ENCODE results near the gene CDH18. TPM values are rescaled to one million over a fixed set of nuclear protein-coding genes. Genes with fewer than 3 reads are reported as not detected.
A peak's percentile ranks its signal among the peaks of the same experiment; 100 is the strongest.

CDH18 gene
- total and polyA plus RNA-seq, 2 of the 4 experiments (the other 2 are of a cell fraction) = 0.24 to 1.1 TPM

GRCh38 chr5:19928562-19929421 is 59.2 kb downstream of the CDH18 start:
- no peaks in the 10 kb centered on the region for H3K79me1 ChIP-seq (ENCODE audit: low read depth in 1 of 2, low read length in 2 of 2)
- intact Hi-C loops (cut with micrococcal nuclease) = loop anchor here (5.0 kb wide), 2 partner anchors 36 to 76 kb away; no protein-coding TSS in a partner anchor
- H3K27me3 ChIP-seq (ENCODE audit: control insufficient read depth, insufficient read depth, low read length) = no peaks in the 10 kb centered on the region
- no peak for TF ChIP-seq MAZ (IDR thresholded peaks at IDR 0.05; ENCODE audit: borderline replicate concordance, low read depth, low read length)
- 0 out of 2 replicates have a peak, but pooled peaks have one; percentile 33 for TF ChIP-seq CEBPB (IDR thresholded peaks at IDR 0.05; ENCODE audit: low read depth, low read length)
- no peak for TF ChIP-seq ELK1 (IDR thresholded peaks at IDR 0.05; ENCODE audit: borderline replicate concordance, low read depth, low read length)
- TF ChIP-seq USF2 (IDR thresholded peaks at IDR 0.05; ENCODE audit: low read depth, low read length) = no peak
- peak; percentile 100 for TF ChIP-seq FOS (IDR thresholded peaks at IDR 0.05; ENCODE audit: low read depth, low read length)
- TF ChIP-seq SMC3 (IDR thresholded peaks at IDR 0.05; ENCODE audit: low read depth, low read length) = no peak
- no peak for TF ChIP-seq CHD1 (IDR thresholded peaks at IDR 0.05; ENCODE audit: low read depth, low read length)
- TF ChIP-seq BHLHE40 (IDR thresholded peaks at IDR 0.05; ENCODE audit: low read depth, low read length) = peak; percentile 71; the same call in 1 of the 2 replicates
- TF ChIP-seq RCOR1 (IDR thresholded peaks at IDR 0.05; ENCODE audit: insufficient replicate concordance, low read length) = no peak
- TF ChIP-seq NFE2L2 (IDR thresholded peaks at IDR 0.05; ENCODE audit: low read depth, low read length) = peak; percentile 68
- no peak for TF ChIP-seq MXI1 (IDR thresholded peaks at IDR 0.05; ENCODE audit: borderline replicate concordance, low read depth, low read length)
- TF ChIP-seq MAFK (IDR thresholded peaks at IDR 0.05; ENCODE audit: low read depth, low read length) = 0 out of 2 replicates have a peak, but pooled peaks have one; percentile 11
- TF ChIP-seq RFX5 (IDR thresholded peaks at IDR 0.05; ENCODE audit: low read depth, low read length) = no peak
- no peak for TF ChIP-seq POLR2A (IDR thresholded peaks at IDR 0.05; ENCODE audit: low read depth, low read length)

More at GRCh38 chr5:19928562-19929421, 59.2 kb downstream of the CDH18 start:
- DNase-seq (peak; percentile 92), ATAC-seq (ENCODE audit: low read depth) (peak; percentile 80)
- H3K4ac ChIP-seq (ENCODE audit: low read depth, low read length) = peak overlapping the region; percentile 82
- POLR2A ChIA-PET (ENCODE audit: unreplicated experiment) = no interaction called here
- H3K9me3 ChIP-seq (ENCODE audit: control insufficient read depth, insufficient read depth, low read length) = no peaks in the 10 kb centered on the region
- peak overlapping the region; percentile 97 for H2BK20ac ChIP-seq (ENCODE audit: low read depth, low read length)
- peak overlapping the region; percentile 85 for H3K14ac ChIP-seq (replicated peaks; ENCODE audit: low read depth, low read length)
- CTCF ChIA-PET = no interaction called here
- H3K36me3 ChIP-seq (ENCODE audit: control insufficient read depth, insufficient read depth, low read length) = no peaks in the 10 kb centered on the region
- H4K8ac ChIP-seq (ENCODE audit: low read depth in 2 of 2, low read length in 2 of 2) = peak overlapping the region in 1 of 2 experiments; percentile 69; a peak in 1 of 4 replicates
- no peak overlapping the region for H3K9ac ChIP-seq (ENCODE audit: low read depth, low read length)
- peak overlapping the region; percentile 63; the same call in 1 of the 2 replicates for H3K4me2 ChIP-seq (ENCODE audit: low read depth, low read length)
- BruUV-seq (replicated peaks) = no TSS peak
- peak overlapping the region; percentile 60 for H2BK5ac ChIP-seq (ENCODE audit: low read depth, low read length, poor library complexity, severe bottlenecking)
- no peak overlapping the region for H2AK9ac ChIP-seq (replicated peaks; ENCODE audit: low read depth, low read length, poor library complexity)
- peak overlapping the region; percentile 76 for H2BK120ac ChIP-seq (ENCODE audit: low read depth, low read length)
- H4K5ac ChIP-seq (ENCODE audit: low read depth, low read length) = peak overlapping the region; percentile 49; the same call in 1 of the 2 replicates
- H3K23ac ChIP-seq (ENCODE audit: low read depth, low read length) = 0 out of 2 replicates have a peak overlapping the region, but pooled peaks have one; percentile 54
- no peaks in the 10 kb centered on the region for H3K9me1 ChIP-seq (ENCODE audit: insufficient read depth, low read length)
- in situ Hi-C loops (cut with MboI; ENCODE audit: low sequenced_read_pairs) (no loop called here), dilution Hi-C loops (cut with HindIII; ENCODE audit: low sequenced_read_pairs, unreplicated experiment) (no loop called here)
- 80% methylated on average over 1 of the region's 3 CpGs; no CpG with 5 or more reads in 1 of the 2 experiments for WGBS, 2 experiments (ENCODE audit: extremely low coverage in 2 of 2, insufficient read length in 1 of 2)
- H2BK15ac ChIP-seq (ENCODE audit: low read depth, low read length) = peak overlapping the region; percentile 82; the same call in 2 of the 3 replicates
- no peak overlapping the region for H3K4me3 ChIP-seq (ENCODE audit: insufficient read depth, low read depth, low read length)
- no peak overlapping the region; the same call in 1 of the 2 replicates for H2AK5ac ChIP-seq (ENCODE audit: low read depth, low read length)
- peaks cover 4% of the 10 kb centered on the region for H3K4me1 ChIP-seq (ENCODE audit: control insufficient read depth, insufficient read depth, low read length)
- no peaks in the 10 kb centered on the region for H4K20me1 ChIP-seq (ENCODE audit: insufficient read depth, low read length)
- H2AFZ ChIP-seq (replicated peaks; ENCODE audit: low read length, poor library complexity) = peak overlapping the region; percentile 54
- no peak overlapping the region for H3K56ac ChIP-seq (ENCODE audit: extremely low read depth, insufficient read depth, low read length)
- H4K91ac ChIP-seq (ENCODE audit: insufficient read depth, low read depth, low read length) = peak overlapping the region; percentile 14; the same call in 1 of the 2 replicates
- H3K18ac ChIP-seq (ENCODE audit: low read depth, low read length) = peak overlapping the region; percentile 57
- H3K27ac ChIP-seq (ENCODE audit: insufficient read depth, low read length) = peak overlapping the region; percentile 40; the same call in 1 of the 2 replicates
